ENCODE measurements around the gene FCRLB.

- no peak for TF ChIP-seq CTCF (IDR thresholded peaks at IDR 0.05; ENCODE audit: insufficient read depth, low read length, poor library complexity, severe bottlenecking)
- TF ChIP-seq EZH2phosphoT487 (conservative IDR thresholded peaks at IDR 0.05; ENCODE audit: low read length), result no peak
These were observed 4.6 kb downstream of the FCRLB start for GRCh38 chr1:161725908-161726472.
